HG02943 (cell line): ENCODE results near the gene METTL24.

Source experiments
- ATAC-seq: cut with Tn5 transposase; IDR thresholded peaks from one replicate; pipeline ENCODE4 v1.9.1; 2021; ENCODE audit warnings: mild to moderate bottlenecking, low read depth, moderate library complexity; ENCODE audit not compliant: unreplicated experiment

Gene METTL24

DNA sequence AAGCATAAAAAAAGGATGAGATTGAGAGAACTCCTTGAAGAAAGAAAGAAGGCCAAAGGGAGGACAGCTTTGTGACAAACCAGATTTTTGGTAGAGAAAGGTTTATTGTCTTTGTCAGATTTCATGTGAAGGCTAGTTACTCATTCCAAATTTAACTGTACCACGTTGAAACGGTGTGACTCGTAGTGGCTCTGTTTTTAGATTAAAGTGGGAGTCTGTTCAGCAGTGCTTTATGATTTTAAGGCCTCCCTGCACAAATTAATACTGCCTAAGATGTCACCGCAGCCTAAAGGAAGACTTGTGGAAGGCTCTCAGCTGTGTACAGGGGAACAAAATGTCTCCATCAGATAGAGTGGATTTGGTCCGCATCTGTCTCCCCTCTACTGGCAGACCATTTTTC lies 142.0 kb downstream of the METTL24 start:
- ATAC-seq: no peak

DNA sequence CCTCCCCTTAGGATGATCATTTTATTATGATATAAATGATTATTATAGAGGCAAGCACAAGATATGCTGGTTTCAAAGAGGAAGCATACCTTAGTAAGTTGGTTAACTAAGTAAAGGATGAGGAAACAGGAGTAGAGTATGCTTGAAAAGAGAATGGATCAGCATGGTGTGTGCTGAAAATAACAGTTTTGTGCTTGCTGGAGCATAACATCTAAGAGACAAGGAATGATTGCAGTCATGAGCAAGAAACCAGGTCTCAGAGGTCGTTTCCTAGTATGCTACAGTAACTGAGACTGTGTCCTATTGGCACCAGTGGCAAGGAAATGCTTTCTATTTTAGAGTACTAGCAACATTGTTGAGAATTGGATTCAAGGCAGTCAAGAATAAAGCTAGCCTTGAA lies 143.8 kb downstream of the METTL24 start:
- no peak for ATAC-seq

DNA sequence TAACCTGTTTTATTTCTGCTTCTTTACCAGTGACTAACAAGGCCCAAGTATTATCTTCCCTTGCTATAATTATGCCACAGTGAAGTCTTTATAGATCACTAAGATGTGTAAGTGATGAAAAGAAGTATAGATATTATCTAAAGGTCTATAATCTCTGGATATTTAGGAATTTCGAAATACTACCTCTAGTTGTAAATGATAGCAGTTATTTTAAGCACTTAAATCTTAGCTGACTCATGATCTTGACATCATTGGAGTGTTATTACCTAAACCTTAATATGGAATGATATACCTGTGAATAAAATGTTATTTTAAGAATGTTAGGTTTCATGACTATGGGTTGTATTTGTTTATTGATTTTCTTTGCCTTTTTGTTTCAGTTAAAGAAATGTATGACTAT lies 146.4 kb downstream of the METTL24 start:
- ATAC-seq: no peak

DNA sequence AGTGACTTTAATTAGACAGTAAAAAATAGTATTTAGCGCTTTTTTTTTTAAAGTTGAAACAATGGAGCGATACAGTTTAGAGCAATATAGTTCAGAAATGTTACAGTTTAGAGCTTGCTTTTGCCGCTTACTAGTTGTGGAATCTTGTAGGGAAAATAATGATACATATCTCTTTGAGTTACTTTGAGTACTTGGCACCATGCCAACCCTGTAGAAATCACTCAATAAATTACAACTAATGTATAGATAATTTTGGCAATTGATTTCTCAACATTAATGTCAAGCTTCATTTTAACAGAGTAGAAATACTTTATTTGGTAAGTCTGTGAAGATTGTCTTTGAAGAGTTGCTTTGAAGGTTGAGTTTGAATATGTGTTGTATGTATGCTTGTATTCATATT lies 150.5 kb downstream of the METTL24 start:
- ATAC-seq: no peak

DNA sequence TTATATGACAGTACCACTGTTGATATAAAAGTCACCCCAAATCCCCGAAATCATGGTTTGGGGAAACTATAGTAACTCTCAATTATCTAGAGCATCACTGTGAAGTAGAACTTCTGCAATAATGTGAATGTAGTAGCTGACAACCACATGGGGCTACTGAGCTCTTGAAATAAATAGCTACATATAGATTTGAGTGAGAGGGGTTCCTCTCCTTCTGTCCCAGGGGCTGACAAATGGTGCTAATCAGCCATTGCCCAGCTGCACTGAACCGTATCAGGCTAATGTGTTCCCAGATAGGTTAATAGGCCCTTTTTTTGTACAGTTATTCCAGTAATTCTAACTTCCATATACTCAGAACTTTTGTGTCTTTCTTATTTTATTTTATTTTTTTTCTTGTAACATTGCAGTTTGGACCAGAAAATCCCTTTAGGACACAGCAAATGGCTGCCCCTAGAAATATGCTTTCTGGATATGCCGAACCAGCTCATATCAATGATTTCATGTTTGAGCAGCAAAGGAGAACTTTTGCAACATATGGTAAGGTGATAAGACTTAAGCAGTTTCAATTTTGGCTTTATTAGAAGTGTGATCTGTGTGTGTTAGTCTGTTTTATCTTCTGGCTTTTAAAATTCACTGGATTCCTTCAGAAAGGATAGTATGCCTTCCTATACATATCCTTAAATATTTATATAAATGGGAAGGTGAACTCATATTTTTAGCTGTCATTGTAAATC lies 156.8 kb downstream of the METTL24 start:
- ATAC-seq: no peak

DNA sequence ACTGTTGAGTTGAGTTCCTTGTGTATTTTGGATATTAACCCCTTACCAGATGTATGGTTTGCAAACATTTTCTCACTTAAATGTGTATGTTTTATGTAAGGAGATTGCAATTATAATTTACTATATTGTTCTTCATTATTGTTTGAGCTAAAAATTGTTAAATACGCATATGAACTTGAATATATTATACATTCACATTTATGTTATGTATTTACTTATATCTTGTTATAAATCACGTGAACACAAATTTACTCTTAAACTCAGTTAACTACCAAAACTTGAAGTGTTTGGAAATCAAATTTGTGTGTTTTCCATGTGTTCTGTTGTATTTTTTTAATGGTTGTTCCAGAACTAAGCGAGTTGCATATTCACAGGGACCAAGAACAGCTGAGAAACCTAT lies 159.6 kb downstream of the METTL24 start:
- no peak for ATAC-seq

DNA sequence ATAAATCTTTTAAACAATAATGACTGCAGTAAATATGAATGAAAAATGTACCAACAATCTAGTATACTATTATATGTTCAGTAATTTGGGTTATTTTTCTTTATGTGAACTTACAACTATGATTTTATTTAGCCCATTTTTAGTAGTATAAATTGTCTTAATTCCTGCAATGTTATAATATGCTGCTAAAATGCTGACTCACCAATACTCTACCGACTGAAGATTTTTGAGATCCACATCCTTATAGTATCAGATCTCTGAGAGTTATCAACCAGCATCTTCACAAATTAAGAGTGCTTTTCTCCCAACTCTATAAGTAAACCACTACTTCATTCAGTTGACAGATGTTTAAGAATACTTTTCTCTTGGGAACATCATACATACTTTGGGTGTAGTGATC lies 161.3 kb downstream of the METTL24 start:
- ATAC-seq: no peak

DNA sequence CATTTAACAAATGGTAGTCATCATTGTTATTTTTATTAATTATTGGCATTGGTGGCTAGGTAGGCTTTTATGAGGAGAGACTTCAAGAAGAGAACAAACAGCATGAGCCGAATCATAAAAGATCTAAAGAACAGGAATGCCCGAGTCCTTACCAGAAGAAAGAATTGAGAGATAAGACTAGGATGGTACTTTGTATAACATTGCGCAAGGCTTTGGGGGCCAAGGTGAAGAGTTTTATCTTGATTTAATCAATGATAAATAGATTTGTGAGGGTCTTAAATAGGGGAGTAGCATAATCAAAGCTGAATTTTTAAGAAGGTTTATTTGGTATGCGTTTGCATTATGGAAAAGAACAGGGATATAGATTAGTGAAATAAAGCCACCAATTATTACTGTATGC lies 162.5 kb downstream of the METTL24 start:
- no peak for ATAC-seq
